Karpas-422 (cell line): Measurements from ENCODE around the gene DPP4. TPM values are rescaled to one million over a fixed set of nuclear protein-coding genes. Genes with fewer than 3 reads are reported as not detected.

ENCODE experiments used
- DNase-seq: peaks from one replicate; pipeline ENCODE4 v3.0.0-alpha.2; 2015
- H2AFZ ChIP-seq: fragments of 200-600 bp; sonication (generic); 2 replicates; pipeline ENCODE4 v1.6.1; 2014; ENCODE audit warnings: antibody characterized with exemption, low read length, mixed read lengths
- H3K27ac ChIP-seq: fragments of 200-600 bp; sonication (generic); 2 replicates; pipeline ENCODE4 v1.5.1; 2014; ENCODE audit warnings: mild to moderate bottlenecking, low read length, moderate library complexity
- H3K27me3 ChIP-seq: fragments of 200-600 bp; sonication (generic); 2 replicates; pipeline ENCODE4 v1.6.1; 2014; ENCODE audit warnings: low read length, mixed read lengths
- H3K36me3 ChIP-seq: fragments of 200-600 bp; sonication (generic); 2 replicates; pipeline ENCODE4 v1.6.1; 2014; ENCODE audit warnings: low read length, mixed read lengths; ENCODE audit not compliant: insufficient read depth
- H3K4me1 ChIP-seq: fragments of 200-600 bp; sonication (generic); 2 replicates; pipeline ENCODE4 v1.6.1; 2014; ENCODE audit warnings: mild to moderate bottlenecking, low read length, mixed read lengths
- H3K4me2 ChIP-seq: fragments of 200-600 bp; sonication (generic); 2 replicates; pipeline ENCODE4 v1.6.1; 2014; ENCODE audit warnings: low read length, low read depth, mild to moderate bottlenecking; ENCODE audit not compliant: poor library complexity, severe bottlenecking
- H3K4me3 ChIP-seq: fragments of 200-600 bp; sonication (generic); 2 replicates; pipeline ENCODE4 v1.5.1; 2014; ENCODE audit warnings: mild to moderate bottlenecking, antibody characterized with exemption, low read length, mixed read lengths
- H3K79me2 ChIP-seq: fragments of 200-600 bp; sonication (generic); 2 replicates; pipeline ENCODE4 v1.6.1; 2014; ENCODE audit warnings: mild to moderate bottlenecking, low read length, mixed read lengths
- H3K9ac ChIP-seq: fragments of 200-600 bp; sonication (generic); 2 replicates; pipeline ENCODE4 v1.6.0; 2014; ENCODE audit warnings: low read length
- H3K9me2 ChIP-seq: fragments of 200-600 bp; sonication (generic), shearing (Covaris generic); replicated peaks from 2 replicates; pipeline ENCODE4 v1.6.0; 2014; ENCODE audit warnings: mild to moderate bottlenecking, low read length, moderate library complexity; ENCODE audit not compliant: insufficient read depth
- H3K9me3 ChIP-seq: fragments of 300-700, 200-600 bp; sonication (generic); 2 replicates; pipeline ENCODE4 v1.6.1; 2014; ENCODE audit warnings: low read length, mixed read lengths
- H4K20me1 ChIP-seq: fragments of 200-600 bp; sonication (generic); 2 replicates; pipeline ENCODE4 v1.6.1; 2014; ENCODE audit warnings: mild to moderate bottlenecking, antibody characterized with exemption, low read length, low read depth; ENCODE audit not compliant: insufficient read depth
- total RNA-seq: library from RNA; depleted of rRNA; stranded (reverse); fragments of >200 nt; shearing (Covaris generic); gene quantifications from 2 replicates; pipeline ENCODE4 v1.2.3, GENCODE V29; 2014; ENCODE audit warnings: low replicate concordance

The DPP4 gene
- total RNA-seq, 1 experiment from 2014 or later: not detected

DNA sequence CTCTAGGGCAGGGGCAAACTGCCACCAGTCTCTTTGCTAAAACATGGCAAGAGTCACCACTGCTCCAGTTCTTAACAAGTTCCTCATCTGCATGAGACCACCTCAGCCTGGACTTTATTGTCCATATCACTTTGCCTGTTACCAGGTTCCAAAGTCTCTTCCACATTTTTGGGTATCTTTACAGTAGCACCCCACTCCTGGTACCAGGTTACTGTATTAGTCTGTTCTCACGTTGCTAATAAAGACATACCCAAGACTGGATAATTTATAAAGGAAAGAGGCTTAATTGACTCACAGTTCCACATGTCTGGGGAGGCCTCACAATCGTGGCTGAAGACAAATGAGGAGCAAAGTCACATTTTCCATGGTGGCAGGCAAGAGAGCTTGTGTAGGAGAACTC lies 5.5 kb upstream of the DPP4 start:
- Histone ChIP-seq H3K36me3 (no peaks in the 10 kb centered on the region), H3K27ac (no peak overlapping the region), H3K4me2 (no peak overlapping the region), H3K9me3 (no peaks in the 10 kb centered on the region), H3K4me3 (no peak overlapping the region), H3K9ac (no peak overlapping the region), H3K27me3 (no peaks in the 10 kb centered on the region), H2AFZ (no peak overlapping the region), H3K79me2 (no peaks in the 10 kb centered on the region), H4K20me1 (no peaks in the 10 kb centered on the region), H3K9me2 (no peaks in the 10 kb centered on the region), H3K4me1 (no peaks in the 10 kb centered on the region)
- no peak for DNase-seq

DNA sequence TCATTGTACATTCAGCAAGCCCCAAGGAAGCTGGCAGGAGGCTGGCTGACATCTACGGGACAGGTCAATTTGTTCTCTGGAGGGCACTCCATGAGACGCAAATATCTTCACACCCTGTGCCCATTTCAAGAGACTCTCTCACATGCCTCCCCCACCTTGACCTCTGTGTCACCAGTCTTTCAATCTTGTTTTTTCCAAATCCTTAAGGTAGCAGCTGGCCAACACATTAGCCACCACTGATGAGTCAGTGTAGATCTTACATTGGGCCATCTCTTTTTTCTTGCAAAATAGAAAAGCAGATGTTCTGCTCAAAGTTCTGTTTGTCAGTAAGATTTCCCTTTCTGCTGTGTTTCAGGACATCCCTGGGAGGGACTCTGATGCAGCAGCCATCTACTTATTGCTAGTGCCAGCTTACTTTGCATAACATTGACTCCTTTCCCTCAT lies 1.7 kb upstream of the DPP4 start:
- H3K9me2 ChIP-seq: no peaks in the 10 kb centered on the region
- H3K79me2 ChIP-seq: no peaks in the 10 kb centered on the region
- no peaks in the 10 kb centered on the region for H4K20me1 ChIP-seq
- no peak overlapping the region for H2AFZ ChIP-seq
- no peaks in the 10 kb centered on the region for H3K27me3 ChIP-seq
- H3K9me3 ChIP-seq: no peaks in the 10 kb centered on the region
- no peak overlapping the region for H3K4me3 ChIP-seq
- H3K4me2 ChIP-seq: no peak overlapping the region
- no peaks in the 10 kb centered on the region for H3K4me1 ChIP-seq
- H3K9ac ChIP-seq: no peak overlapping the region
- H3K36me3 ChIP-seq: no peaks in the 10 kb centered on the region
- no peak for DNase-seq
- H3K27ac ChIP-seq: no peak overlapping the region

DNA sequence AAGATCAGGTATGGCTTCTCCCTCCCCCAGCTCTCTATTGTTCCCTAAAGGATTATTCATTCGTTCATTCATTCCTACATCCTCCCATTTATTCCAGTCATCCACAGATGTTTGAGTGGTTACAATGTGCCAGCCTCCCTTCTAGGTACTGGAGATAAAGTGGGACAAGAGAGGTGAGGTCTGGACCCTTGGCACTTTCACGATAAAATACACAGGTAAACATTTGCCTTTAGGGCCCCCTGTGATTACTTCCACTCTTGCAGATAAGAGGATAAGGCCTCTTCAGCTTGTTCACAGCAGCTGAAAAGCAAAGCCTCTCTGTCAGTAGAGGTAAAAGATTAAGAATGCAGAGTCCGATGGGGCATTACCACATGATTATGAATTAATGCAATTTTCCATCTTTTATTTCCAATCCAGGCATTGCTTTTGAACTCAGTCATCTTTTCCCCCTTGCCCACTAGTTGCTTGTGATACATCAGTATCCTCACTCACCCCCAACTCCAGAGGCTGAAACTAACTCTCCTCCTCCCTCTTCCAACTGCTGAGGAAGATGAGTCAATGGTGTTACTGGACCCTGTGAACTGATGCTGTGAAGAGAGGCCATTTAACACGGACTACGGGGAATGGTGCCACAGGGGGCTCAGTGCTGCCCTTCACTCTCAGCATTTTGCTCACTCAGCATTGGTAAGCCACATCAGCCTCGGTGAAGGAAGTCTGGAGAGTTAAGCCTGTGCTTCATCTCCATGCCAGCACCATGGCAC lies 1.1 kb upstream of the DPP4 start:
- Histone ChIP-seq H4K20me1 (no peaks in the 10 kb centered on the region), H3K9me3 (no peaks in the 10 kb centered on the region), H3K36me3 (no peaks in the 10 kb centered on the region), H3K27me3 (no peaks in the 10 kb centered on the region), H3K4me3 (no peak overlapping the region), H3K4me1 (no peaks in the 10 kb centered on the region), H2AFZ (no peak overlapping the region), H3K27ac (no peak overlapping the region), H3K79me2 (no peaks in the 10 kb centered on the region), H3K9ac (no peak overlapping the region), H3K4me2 (no peak overlapping the region), H3K9me2 (no peaks in the 10 kb centered on the region)
- DNase-seq: no peak

DNA sequence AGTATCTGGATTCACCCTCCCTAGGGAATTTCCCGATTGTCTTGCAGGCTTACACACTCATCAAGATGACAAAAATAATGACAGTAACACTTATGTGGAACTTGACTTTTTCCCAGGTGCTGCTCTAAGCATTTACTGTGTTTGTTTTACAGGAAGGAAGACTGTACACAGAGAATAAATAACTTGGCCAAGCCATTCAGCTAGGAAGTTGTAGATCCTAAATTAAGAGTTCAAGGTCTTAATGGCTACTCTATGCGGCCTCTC lies 549 bp upstream of the DPP4 start:
- Histone ChIP-seq H3K9me3 (no peaks in the 10 kb centered on the region), H3K27me3 (no peaks in the 10 kb centered on the region), H3K9me2 (no peaks in the 10 kb centered on the region), H3K9ac (no peak overlapping the region), H3K4me2 (no peak overlapping the region), H3K4me3 (no peak overlapping the region), H4K20me1 (no peaks in the 10 kb centered on the region), H3K79me2 (no peaks in the 10 kb centered on the region), H3K4me1 (no peaks in the 10 kb centered on the region), H3K27ac (no peak overlapping the region), H3K36me3 (no peaks in the 10 kb centered on the region), H2AFZ (no peak overlapping the region)
- DNase-seq: no peak

DNA sequence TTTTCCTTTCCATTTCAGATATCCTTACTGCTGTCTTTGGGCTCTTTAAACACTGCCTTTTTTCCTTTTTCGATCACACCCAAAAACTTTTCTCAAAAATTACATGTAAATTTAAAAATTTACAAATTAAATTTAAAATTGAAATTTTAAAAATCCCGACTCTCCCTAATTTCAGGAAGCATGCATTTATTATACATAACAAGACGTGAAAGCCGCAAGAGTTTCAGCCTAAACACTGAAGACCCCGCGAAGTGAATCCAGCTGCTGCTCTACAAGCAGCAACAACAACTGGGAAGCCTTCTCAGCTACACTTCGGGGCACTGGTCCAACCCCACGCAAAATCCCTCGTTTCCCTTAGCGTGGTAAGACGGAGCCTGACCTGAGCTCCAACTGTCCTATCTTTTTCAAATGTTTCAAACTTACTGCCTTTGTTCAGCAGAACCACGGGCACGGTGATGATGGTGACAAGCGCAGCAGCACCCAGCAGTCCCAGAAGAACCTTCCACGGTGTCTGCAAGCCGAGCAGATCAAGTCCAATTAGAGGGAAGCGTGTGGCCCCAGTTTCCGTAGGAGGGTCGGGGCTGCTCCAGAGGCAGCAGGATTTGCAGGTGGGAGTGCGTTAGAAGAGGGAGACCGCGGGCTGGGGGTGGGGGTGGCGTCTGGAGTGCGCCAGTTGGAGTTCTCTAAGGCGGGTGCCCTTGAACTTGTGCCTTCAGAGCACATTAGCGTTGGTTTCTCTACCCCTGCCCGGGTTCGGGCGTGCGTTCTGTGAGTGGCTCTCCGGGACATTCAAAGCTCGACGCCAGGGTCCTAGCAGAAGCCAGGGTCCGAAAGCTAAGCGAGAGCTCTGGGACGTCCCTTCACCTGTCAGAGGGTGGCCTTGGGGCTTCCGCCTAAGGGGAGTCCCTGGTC lies 783 bp downstream of the DPP4 start:
- Histone ChIP-seq H4K20me1 (no peaks in the 10 kb centered on the region), H3K36me3 (no peaks in the 10 kb centered on the region), H3K9me3 (no peaks in the 10 kb centered on the region), H3K4me2 (no peak overlapping the region), H3K4me1 (no peaks in the 10 kb centered on the region), H3K9me2 (no peaks in the 10 kb centered on the region), H3K79me2 (no peaks in the 10 kb centered on the region), H3K27me3 (no peaks in the 10 kb centered on the region), H3K27ac (no peak overlapping the region), H2AFZ (no peak overlapping the region), H3K4me3 (no peak overlapping the region), H3K9ac (no peak overlapping the region)
- DNase-seq: no peak

DNA sequence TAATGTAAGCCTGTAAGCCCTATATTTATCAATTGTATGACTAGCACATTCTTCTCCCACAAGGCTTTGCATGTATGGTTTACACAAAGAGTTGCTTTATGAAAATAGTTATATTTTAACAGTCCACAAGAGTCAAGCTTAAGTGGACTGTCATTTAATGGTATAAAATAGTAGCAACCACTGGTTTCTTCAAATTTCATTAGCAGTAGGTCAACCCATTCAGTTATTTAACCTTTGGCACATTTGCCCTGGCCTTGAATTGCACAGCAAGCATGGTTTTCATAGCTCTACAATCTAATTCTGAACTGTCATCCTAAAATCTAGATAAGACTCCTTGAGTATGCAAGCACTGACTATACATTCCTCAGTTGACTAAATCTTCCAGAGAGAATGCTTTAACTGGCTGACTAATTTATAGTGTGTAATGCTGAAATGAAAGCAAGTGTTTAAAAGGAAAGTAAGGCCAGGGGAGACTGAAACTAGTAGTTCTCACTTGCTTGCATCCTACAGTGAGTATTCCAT lies 1.8 kb downstream of the DPP4 start:
- H3K27me3 ChIP-seq: no peaks in the 10 kb centered on the region
- H3K4me1 ChIP-seq: no peaks in the 10 kb centered on the region
- H3K4me3 ChIP-seq: no peak overlapping the region
- H3K36me3 ChIP-seq: no peaks in the 10 kb centered on the region
- DNase-seq: no peak
- H3K4me2 ChIP-seq: no peak overlapping the region
- H3K9me2 ChIP-seq: no peaks in the 10 kb centered on the region
- H3K27ac ChIP-seq: no peak overlapping the region
- H4K20me1 ChIP-seq: no peaks in the 10 kb centered on the region
- no peaks in the 10 kb centered on the region for H3K9me3 ChIP-seq
- H3K9ac ChIP-seq: no peak overlapping the region
- H2AFZ ChIP-seq: no peak overlapping the region
- no peaks in the 10 kb centered on the region for H3K79me2 ChIP-seq

DNA sequence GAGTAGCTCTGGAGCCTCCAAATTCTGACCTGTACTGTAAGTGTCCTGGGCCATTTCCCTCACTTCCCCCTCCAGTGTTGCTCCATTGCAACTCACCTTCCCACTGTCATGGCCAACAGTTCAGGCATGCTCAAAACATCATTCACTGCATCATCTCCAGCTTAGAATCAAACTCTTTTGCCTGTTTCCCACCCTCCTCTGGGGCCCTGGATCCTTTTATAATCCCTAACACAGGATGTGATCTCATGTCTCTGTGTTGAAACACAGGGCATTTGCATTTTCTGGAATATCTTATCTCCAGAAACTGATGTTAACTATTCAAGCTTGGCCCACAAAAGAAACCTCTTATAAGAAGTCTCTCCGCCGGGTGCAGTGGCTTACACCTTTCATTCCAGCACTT lies 3.0 kb downstream of the DPP4 start:
- no peaks in the 10 kb centered on the region for H4K20me1 ChIP-seq
- no peak overlapping the region for H3K27ac ChIP-seq
- H3K4me2 ChIP-seq: no peak overlapping the region
- H3K4me3 ChIP-seq: no peak overlapping the region
- no peaks in the 10 kb centered on the region for H3K9me2 ChIP-seq
- no peaks in the 10 kb centered on the region for H3K79me2 ChIP-seq
- H2AFZ ChIP-seq: no peak overlapping the region
- DNase-seq: no peak
- no peak overlapping the region for H3K9ac ChIP-seq
- no peaks in the 10 kb centered on the region for H3K9me3 ChIP-seq
- no peaks in the 10 kb centered on the region for H3K27me3 ChIP-seq
- H3K36me3 ChIP-seq: no peaks in the 10 kb centered on the region
- H3K4me1 ChIP-seq: no peaks in the 10 kb centered on the region

DNA sequence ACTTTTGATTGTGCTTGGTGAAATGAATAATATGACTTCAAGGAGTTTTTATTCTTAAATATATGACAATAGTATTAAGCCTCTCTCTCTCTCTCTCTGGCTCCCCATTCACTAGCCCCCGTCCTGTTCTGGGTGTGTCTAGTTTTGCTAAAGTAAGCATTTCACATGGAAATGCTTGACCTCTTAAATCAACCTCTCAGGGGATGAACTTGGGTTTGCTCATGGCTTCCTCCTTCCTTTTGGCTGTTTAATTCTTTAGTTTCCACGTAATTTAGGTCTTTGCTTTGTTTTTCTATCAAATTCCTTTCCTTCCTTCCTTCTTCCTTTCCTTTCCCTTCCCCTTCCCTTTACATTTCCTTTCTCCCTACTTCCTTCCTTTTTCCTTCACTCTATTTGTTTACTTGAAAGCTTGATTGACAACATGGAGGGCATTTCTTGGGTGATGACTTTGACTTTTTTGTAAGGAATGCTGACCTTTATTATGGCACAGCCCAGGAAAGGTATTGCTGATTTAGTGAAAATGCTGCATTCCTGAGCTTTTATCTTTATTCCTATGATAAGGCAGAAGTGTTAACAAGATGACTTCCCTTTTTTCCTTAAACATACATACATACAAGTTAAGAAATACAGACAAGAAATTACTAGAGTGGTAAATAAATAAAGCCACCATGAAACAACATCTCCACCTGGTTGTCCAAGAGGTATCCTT lies 3.6 kb downstream of the DPP4 start:
- Histone ChIP-seq H3K4me2 (no peak overlapping the region), H3K9me3 (no peaks in the 10 kb centered on the region), H3K27me3 (no peaks in the 10 kb centered on the region), H3K27ac (no peak overlapping the region), H3K4me3 (no peak overlapping the region), H2AFZ (no peak overlapping the region), H3K4me1 (no peaks in the 10 kb centered on the region), H3K36me3 (no peaks in the 10 kb centered on the region), H3K79me2 (no peaks in the 10 kb centered on the region), H3K9ac (no peak overlapping the region), H3K9me2 (no peaks in the 10 kb centered on the region), H4K20me1 (no peaks in the 10 kb centered on the region)
- no peak for DNase-seq
